EL (cell line): ENCODE data around the gene AWAT2.

Experiments
- DNase-seq: peaks from one replicate; pipeline ENCODE4 v3.0.0-alpha.2; 2016

AWAT2 gene, protein sequence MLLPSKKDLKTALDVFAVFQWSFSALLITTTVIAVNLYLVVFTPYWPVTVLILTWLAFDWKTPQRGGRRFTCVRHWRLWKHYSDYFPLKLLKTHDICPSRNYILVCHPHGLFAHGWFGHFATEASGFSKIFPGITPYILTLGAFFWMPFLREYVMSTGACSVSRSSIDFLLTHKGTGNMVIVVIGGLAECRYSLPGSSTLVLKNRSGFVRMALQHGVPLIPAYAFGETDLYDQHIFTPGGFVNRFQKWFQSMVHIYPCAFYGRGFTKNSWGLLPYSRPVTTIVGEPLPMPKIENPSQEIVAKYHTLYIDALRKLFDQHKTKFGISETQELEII

DNA sequence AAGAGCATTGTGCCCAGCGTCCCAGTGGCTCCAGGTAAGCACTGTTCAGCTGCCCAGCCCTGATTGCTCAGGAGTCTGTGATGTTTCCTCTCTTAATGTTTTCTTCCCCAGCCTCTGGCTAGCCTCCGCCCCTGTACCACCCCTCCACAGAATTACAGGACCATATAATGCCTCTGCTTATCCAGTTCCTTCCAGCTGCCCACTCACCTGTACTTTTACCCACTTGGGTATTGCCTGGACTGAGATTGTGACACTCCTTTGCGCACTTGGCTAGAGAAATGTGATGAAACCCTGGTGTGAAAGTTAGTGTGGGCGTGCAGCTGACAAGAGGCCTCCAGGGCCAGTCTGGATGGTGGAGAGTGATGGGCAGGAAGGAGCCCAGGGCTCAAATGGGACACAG is at the start of gene AWAT2:
Gene AWAT2 (minus strand): TSS at position 14 of the 400 bp plus-strand sequence. CDS start 6 bp downstream, at position 8.
- DNase-seq, result no peak

DNA sequence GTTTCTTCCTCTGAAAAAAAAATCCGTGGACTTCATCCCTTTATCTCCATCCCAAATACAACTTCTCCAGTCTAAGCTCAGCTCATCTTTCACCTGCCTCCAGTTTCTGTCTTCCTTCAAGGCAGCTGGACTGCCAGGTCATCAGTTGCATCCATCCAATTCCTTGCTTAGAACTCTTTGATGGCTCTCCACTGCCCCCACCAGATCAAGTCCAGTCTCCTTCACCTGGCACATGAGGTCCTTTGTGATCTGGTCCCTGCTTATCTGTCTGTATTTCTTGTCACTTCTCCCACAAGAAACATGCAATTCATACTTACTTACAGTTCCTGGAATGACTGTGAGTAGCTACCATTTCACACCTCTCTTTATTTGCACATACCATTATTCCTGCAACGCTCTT is 46.3 kb upstream of the AWAT2 start:
- DNase-seq, result peak; percentile 20

DNA sequence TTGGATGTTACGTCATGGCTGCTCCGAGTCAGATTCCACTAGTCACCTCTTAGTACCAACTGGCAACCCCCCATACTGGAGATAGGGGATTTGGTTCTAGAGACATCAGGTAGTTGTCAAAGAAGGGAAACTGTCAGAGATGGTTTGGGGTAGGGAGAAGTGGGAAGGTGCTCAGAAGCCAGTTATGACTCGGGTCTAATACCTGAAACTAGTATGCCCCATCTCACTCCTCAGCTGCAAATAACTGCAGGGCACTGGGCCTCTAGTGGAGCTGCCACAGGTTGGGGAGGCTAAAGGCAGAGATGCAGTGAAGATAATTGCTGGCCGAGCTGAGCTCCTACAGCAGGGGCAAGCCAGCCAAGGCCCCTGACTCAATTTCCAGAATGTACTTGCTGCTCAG is 42.5 kb upstream of the AWAT2 start:
- no peak for DNase-seq

- DNase-seq, result peak; percentile 69
These were observed 40.0 kb upstream of the AWAT2 start for GRCh38 chrX:70089604-70090297.

GRCh38 chrX:70088751-70089150 is 39.0 kb upstream of the AWAT2 start:
- no peak for DNase-seq

GRCh38 chrX:70087857-70088630 is 38.3 kb upstream of the AWAT2 start:
- DNase-seq, result peak; percentile 18

GRCh38 chrX:70084592-70085240 is 35.0 kb upstream of the AWAT2 start:
- DNase-seq, result no peak

DNA sequence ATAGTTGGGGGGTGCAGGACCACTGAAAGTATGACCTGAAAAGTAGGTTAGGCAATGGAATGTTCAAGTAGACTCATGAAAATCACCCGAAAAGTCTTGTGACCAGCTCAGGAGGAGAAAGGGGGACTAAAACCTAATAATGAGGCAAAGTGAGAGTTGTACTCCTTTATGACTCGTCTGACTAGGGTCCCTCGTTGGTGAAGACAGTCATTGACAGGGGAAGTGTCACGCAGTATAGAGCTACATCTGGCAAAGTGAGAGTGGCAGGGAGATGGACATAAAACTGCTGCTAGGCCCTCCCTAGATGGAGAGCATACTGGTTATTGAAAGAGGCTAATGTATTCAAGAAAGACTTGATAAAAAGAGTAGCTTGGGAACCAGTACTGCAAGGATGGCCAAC is 33.0 kb upstream of the AWAT2 start:
- DNase-seq, result no peak

DNA sequence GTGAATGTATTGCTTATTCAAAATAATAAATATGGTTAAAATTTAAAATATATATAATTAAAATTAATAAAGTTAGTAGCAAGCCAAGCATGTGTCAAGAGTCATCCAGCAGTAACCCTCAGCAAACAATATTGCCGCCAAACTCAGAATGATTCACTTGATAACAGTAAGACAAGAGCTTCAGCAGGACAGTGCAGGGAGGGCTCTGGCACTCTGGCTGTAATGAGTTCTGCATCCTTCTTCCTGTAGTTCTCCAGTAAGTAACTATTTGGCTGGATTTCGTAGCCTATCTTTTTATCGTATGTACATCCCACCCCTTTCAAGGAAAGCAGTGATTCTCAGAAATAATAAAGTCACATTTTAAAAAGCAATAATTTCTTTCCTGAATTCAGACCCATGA is 30.1 kb upstream of the AWAT2 start:
- no peak for DNase-seq

GRCh38 chrX:70079297-70079696 is 29.6 kb upstream of the AWAT2 start:
- DNase-seq, result no peak

GRCh38 chrX:70066646-70067045 is 16.9 kb upstream of the AWAT2 start:
- DNase-seq, result no peak

DNA sequence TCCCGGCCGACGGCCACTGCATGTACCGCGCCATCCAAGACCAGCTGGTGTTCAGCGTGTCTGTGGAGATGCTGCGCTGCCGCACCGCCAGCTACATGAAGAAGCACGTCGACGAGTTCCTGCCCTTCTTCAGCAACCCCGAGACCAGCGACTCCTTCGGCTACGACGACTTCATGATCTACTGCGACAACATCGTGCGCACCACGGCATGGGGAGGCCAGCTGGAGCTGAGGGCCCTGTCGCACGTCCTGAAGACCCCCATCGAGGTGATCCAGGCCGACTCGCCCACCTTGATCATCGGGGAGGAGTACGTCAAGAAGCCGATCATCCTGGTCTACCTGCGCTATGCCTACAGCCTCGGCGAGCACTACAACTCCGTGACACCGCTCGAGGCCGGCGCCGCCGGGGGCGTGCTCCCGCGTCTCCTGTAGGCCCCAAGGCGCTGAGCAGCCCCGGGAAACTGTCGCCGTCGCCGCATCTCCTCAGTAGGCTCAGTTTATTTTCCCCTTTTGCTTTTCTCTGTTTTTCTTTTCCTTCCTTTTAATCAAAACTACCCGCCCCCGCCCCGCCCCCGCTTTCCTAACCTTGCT is 13.3 kb upstream of the AWAT2 start:
- DNase-seq, result no peak

DNA sequence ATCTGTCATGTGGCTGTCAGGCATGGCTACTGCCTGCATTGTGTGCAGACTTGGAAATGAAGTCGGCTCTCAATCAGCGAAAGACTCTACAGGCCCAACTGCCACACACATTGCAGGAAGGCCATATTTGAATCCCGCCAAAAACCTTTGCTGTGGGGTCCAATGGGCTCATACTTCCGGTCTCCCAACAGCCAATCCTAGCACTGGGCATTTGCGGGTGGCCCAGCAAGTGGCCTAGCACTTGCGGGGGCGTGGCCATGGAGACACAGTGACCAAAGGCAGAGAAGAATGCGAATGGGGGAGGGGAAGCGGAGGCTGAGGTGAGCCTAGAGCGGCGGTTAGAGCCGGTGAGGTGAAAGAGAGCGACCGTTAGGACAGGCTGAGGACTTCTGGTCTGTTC is 12.3 kb upstream of the AWAT2 start, which contains the start of gene OTUD6A:
Gene OTUD6A (plus strand): TSS at position 382 of the 400 bp plus-strand sequence. CDS start 68 bp downstream, outside the sequence.
- no peak for DNase-seq

- no peak for DNase-seq
These were observed 4.7 kb upstream of the AWAT2 start for GRCh38 chrX:70054391-70054790.

GRCh38 chrX:70052895-70053615 is 3.3 kb upstream of the AWAT2 start:
- DNase-seq, result no peak

- no peak for DNase-seq
These were observed 332 bp downstream of the AWAT2 start for GRCh38 chrX:70049406-70049805.

DNA sequence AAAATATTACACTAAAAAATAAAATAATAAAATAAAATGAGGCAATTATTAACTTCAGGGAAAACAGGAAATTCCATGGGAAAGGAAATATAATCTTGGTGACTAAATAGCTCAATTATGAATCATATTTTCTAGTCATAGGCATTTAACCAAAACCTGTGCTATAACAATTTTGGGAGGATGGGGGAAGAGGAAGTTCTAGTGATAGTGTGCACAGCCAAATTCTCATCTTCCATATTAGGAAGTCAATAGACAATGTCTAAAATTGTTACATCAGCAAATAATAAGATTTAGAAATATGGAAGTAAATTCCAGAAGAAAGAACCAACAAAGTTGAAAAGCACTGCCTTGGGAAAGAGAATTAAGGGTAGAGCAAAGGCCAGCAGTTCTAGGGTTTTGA is 2.8 kb downstream of the AWAT2 start:
- DNase-seq, result peak; percentile 58

GRCh38 chrX:70044541-70045245 is 5.0 kb downstream of the AWAT2 start:
- DNase-seq, result peak; percentile 21

DNA sequence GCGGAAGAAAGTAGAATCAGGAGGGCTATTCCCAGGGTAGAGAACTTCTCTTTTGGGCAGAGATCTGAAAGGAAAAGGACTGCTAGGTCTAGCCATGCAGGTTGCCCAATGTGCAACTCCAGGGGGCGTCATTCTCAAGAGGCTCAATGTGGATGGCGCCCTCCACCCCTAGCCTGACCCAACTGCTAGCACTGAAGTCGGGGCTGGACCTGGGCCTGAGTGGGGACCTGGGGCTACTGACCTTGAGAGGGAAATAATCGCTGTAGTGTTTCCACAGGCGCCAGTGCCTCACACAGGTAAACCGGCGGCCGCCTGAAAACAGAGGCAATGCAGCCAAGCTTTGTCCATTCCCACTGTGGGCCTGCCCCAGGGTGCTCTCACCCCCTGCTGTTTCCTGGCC is 6.1 kb downstream of the AWAT2 start:
- DNase-seq, result no peak

DNA sequence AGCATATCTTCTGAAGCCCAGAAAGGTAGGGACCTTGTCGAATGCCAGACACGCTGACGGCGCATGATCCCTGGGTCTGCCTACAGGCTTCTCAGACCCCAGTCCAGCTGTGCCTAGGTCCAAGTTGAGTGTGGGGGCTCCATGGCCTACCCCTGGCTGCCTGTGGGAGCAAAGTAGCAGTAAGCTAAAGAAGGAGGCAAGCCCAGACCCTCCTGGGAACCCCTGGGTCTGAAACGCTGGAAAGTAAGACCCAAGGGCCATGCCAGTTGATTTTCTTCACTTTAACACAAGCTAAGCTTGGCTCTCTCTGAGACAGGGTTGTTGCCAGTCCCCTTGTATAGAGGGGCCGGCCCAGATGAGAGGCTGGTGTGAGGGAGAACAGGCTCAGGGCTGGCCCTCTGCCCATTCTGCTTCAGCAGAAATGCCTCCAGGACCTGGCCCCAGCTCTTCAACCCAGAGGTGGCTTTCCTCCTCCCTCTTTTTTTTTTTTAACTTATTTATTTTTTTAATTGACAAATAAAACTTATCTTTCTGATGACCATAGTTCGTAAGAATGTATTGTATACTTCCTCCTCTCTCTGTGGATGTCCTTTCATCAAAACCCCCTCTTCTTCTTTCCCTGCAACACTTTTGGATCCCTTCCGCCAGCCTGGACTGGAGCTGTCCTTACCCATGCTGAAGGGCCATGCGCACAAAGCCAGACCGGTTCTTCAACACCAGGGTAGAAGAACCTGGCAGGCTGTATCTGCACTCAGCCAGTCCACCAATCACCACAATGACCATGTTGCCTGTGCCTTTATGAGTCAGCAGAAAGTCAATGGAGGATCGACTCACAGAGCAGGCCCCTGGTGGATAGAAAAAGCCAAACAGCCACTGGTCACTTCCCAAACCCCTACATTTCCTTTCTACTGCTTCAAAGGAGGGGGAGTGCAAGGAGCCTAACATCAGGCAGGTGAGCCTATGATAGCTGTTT is 7.1 kb downstream of the AWAT2 start:
- peak; percentile 23 for DNase-seq
